Activated naive CD4-positive, alpha-beta T cell treated with Interleukin-2 at 50 U/mL for 16 hours (primary cell): ENCODE data around the gene ABCA2.

Source experiments
- DNase-seq: peaks from one replicate; pipeline ENCODE4 v3.0.0-alpha.2; 2020

The ABCA2 gene

DNA sequence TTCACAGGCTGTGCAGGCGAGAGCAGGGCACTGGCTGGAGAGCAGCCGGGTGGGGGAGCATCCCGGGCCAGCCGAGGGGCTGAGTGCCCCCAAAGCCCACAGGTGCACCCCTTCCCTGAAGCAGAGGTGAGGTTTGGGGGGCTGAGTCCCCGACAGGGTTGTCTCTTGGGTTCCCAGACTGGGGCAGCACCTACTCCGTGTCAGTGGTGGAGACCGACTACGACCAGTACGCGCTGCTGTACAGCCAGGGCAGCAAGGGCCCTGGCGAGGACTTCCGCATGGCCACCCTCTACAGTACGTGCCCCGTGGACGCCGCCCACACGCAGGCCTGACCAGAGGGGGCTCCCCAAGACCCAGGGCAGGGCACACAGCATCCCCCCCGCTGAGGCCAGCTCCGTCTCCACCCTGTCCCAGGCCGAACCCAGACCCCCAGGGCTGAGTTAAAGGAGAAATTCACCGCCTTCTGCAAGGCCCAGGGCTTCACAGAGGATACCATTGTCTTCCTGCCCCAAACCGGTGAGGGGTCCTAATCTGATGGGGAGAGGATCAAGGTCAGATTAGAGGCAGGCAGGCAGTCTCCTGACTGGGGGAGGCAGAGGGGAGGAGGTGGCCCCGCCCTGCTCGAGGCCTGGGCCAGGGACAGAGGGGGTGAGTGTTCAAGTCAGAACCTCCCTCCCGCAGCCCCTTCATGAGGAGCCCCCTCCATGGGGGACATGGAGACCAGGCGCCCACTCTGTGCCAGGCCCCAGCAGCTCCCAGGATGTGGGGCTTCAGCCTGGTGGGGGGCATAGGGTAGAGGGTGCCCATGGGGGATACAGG, 48.1 kb downstream of the ABCA2 start:
- no peak for DNase-seq

DNA sequence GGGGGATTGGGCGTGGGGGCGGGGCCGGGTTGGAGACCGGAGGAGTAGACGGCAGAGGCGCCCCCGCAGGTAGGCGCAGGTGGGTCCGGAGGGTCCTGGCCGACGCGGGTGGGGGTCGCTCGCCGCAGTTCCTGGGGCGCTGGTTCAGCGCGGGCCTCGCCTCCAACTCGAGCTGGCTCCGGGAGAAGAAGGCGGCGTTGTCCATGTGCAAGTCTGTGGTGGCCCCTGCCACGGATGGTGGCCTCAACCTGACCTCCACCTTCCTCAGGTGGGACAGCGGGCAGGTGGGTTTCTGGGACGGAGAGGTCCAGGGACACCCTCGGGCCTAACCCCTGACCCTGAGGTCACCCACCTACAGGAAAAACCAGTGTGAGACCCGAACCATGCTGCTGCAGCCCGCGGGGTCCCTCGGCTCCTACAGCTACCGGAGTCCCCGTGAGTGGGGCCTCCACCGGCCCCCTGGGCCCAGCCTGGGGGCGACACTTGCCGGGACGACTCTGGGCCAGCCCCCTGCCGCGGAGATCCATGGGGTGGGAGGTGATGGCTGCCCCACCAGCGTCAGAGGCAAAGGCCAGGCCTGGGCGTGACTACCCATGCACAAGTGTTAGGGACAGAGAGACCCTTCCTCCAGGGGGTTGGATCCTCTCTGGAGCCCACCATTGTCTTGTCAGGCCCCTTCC, 49.0 kb downstream of the ABCA2 start:
- DNase-seq, result no peak

DNA sequence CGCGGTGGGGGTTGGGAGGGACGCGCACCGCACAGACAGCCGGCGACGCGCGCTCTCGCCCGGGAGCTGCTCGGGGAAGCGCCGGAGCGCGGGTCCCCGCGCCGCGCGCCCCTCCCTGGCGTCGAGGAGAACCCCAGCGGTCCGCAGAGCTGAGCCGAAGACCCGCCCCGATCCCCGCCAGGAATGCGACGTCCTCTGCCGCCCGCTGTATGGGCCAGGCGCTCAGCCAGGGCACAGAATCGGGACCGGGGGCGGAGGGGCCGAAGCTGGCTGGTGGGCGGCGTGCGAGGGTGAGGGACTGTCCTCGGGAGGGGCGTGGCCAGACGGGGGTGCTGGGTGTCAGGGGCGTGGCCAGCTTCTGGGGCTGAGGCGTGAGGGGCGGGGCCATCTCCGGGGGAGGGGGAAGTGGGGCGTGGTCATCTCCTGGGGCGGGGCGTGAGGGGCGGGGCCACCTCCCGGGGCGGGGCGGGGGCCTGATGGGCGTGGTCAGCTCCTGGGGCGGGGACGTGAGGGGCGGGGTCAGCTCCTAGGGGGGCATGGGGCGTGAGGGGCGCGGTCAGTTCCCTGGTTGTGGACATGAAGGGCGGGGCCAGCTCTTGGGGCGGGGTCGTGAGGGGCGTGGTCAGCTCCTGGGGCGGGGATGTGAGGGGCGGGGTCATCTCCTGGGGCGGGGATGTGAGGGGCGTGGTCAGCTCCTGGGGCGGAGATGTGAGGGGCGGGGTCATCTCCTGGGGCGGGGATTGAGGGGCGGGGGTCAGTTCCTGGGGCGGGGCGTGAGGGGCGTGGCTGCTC, 49.8 kb downstream of the ABCA2 start:
- DNase-seq, result peak; percentile 72

- no peak for DNase-seq
These were observed 50.4 kb downstream of the ABCA2 start for GRCh38 chr9:136977649-136978072.

- no peak for DNase-seq
These were observed 50.8 kb downstream of the ABCA2 start, which contains the start of gene PTGDS for GRCh38 chr9:136977223-136977622. Gene PTGDS, plus strand, starts transcription at chr9:136977504. Its CDS starts 75 bp downstream, at chr9:136977579.

- peak; percentile 46 for DNase-seq
These were observed 52.4 kb downstream of the ABCA2 start for GRCh38 chr9:136975644-136976043.

DNA sequence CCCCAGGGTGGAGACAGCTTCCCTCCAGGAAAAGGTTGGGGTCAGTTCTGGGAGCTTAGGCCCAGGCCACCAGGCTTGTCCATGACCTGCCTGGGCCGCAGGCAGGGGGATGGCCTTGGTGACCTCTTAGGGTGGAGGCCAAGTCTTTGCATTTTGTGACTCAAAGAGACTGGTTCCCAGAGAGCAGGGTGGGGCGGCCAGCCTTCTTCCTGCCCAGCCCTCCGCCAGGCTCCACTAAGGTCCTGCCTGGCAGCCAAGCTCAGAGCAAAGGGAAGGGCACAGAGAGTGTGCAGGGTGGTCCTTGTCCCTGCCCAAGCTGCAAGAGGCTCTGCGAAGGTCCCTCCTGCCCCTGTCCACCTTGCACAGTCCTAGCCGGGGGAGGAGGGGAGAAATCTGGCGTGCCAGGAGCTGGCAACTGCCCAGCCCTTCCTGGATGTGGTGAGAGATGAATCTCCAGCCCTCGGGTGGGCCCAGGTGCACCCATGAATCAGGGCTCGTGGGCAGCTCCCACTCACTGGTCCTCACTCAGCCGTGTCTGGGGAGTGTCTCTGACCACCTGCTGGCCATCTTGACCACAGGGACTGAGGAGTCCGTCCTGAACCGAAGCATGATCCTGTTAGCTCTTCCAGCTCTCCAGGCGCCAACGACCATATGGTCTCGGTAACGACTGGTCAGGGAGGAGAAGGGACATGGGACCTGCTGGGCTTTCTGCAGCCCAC, 53.1 kb downstream of the ABCA2 start:
- DNase-seq, result no peak

DNA sequence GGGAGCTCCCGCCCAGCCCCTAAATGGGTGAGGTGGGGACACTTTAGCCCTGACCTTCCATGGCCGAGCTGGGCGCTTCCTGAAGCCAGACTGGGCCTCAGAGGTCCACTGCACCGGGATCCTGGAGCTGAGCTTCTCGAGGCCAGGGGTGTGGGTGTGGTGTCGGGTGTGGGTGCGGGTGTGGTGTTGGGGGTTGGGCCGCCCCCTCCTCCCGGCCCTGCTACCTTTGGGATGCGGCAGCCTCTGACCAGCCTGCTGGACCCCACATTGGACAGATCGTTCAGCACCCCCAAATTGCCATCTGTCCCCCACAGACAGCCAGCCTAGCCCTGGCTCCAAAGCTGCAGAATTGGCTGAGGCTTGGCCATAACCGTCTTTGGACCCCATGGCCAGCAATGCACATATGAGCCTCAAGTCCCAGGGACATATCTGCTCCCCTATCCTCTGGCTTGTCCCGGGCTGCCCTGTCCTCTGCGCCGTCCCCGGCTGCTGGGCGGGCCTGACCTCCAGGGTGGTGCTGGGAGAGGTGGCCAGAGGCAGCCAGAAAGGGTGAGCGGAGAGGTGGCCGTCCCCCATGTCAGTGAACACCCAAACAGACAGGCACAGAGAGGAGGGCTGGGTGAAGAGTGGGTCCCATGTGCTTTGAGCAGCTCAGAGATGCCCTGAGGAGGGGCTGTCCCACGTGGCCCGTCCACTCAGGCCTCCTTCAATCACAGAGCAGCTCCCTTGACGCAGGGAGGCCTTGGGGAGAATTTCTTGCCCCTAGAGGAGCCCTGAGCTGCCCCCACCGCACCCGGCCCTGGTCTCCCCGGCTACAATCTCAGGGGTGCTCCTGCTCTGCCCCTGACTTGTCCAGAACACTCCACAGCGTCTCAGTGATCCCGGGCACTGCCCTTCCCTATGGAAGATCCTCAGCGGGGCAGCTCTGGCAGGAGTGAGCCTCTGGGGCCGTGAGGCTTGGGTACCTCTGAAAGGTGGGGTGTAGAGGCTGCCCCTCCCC, 54.1 kb downstream of the ABCA2 start:
- no peak for DNase-seq

DNA sequence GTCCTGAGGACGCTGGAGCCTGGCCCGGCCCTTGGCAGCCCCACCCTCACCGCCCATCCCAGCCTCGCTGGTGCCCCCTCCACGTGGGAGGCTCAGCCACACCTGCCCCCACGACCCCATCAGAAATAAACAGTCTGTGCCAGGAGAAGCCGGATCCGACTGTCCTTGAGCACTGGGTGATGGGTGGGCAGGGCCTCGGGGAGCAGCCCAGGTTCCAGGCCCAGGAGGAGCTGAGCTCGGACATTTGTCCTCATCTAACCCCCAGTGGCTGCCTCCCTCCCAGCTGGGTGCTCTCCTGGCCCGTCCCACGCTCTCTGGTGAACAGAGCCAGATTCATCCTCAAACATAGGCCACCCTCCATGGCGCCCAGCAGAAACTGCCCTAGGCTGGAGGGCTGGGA, 55.3 kb downstream of the ABCA2 start:
- DNase-seq, result no peak

- no peak for DNase-seq
These were observed 55.7 kb downstream of the ABCA2 start for GRCh38 chr9:136972335-136972734.

DNA sequence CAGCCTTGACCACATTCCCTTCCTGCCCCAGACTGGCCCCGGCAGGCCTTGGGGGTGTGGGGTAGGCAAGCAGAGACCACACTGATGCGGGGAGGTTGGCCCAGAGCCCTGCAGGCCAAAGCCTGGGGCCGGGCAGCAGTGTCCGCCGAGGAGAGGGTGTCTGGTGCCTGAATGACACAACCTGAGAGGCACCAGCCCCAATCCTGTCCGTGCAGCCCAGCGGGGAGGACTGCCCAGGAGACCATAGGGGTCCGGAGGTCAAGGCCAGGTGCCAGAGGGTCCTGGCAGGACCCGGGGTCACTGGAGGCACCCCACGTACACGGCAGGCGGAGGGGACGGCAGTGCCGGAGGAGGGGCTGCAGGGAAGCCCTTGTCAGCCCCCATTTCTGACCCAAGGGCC, 56.3 kb downstream of the ABCA2 start:
- DNase-seq, result no peak

DNA sequence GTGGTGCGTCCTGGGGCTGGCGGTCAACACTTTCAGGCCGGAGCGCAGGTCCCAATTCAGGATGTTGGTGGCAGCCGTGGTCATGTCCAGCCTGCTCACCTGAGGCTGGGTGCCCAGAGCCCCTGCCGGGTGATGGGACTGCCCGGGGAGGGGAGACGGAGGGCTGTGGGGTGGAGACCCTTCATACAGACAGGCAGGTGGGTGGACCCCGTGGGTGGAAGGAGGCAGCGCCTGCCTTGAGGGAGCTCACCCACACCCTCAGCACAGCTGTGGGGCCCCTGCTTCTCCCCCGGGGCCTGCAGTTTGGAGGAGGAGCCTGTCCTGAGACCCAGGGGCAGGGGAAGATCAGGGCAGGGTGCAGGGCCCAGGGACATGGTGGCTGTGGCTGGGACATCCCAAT, 57.7 kb downstream of the ABCA2 start:
- DNase-seq, result no peak

DNA sequence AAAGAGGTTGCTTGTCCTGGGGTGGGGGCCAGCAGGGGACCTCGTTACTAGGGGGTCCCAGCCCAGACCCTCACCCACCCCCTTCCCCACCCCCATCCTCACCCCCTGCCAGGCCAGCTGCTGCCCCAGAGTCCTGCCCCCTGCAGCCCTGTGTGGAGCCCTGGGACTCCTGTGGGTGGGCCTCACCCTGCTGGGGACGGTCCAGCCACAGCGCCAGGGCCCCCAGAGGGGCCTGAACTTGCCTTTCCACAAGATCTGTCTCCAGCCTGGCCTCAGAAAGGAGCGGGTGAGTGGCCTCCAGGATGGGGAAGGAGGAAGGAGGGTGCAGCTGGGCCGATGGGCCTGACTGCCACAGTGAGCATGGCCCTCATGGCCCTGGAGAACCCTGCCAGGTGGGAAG, 58.3 kb downstream of the ABCA2 start:
- no peak for DNase-seq

DNA sequence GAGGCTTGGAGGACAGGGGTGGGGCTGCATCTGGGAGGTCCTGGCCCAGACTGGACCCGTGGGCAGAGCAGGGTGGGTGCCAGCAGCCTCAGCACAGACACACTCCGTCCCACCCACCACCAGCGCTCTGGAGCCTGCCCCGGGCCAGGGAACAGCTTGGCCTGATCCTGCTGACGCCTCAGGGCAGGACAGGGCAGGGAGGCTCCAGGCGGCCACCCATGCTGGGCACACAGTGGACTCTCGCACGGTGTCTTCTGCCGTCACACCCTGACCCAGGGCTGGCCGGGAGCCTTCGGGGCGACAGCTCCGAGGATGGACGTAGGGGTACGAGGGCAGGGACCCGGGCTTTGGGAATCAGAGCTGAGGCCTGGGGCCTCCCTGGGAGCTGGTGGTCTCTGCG, 58.9 kb downstream of the ABCA2 start:
- DNase-seq, result no peak

DNA sequence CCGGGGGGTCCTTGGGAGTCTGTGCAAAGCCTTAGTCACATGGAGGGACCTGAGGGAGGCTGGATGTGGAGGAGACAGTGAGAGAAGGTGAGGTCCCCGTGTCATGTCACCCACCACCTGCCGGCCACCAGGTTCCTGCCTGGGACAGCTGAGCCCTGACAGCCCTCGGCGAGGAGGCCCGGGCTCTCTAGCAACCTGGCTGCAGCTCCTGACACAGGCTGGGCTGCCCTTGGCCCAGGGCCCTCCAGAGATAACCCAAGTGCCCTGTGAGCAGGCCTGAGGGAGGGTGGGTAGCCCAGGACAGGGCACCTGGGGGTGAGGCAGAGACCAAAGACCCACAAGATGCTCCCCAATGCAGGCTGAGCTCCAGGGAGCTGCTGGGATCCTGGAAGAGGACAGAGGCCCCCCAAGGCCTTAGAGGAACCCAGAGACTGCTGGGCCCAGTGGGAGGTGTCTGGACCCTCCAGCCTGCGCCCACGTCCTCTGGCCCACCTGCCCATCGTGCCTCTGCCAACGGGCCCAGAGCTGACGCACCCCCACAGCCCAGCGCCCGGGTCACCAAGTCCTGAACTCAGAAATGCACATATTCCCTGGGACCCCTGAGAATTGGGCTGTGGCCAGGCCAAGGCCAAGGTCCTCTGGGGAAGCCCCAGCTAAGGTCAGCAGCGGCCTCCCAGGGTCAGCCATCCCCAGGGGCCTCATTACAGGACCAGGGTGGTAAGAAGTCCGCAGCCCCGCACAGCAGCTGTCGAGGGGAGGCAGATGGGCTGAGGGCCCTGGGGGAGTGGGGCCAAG, 59.5 kb downstream of the ABCA2 start:
- no peak for DNase-seq

DNA sequence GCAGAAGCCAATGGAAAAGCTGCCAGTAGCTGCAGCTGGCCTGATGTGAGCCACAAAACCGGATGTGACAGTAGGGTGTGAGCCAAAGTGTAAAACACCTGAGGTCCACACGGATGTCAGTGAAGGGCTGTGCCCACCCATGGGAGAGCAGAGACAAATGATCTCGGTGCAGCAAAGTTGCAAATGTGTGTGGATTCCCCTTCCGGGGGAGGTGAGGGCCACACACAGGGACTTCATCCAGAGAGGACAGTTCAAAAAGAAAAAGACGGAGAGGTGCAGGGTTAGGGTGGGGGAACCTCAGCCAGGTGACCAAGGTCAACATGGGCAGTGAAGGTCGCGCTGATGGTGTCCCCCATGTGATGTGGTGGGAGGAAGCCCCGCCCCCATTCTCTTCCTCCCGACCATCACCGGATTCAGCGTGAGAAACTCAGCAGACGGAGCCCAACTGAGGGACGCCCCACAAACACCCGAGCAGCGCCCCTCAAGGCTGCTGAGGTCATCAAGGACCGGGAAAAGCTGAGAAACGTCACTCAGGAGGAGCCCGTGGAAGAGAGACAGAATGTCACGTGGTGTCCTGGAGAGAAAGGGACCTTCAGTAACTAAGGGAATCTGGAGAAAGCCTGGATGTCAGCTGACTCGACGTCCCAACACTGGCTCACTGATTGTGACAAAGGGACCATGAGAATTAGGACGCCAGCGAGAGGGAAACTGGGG, 62.1 kb downstream of the ABCA2 start:
- peak; percentile 34 for DNase-seq

DNA sequence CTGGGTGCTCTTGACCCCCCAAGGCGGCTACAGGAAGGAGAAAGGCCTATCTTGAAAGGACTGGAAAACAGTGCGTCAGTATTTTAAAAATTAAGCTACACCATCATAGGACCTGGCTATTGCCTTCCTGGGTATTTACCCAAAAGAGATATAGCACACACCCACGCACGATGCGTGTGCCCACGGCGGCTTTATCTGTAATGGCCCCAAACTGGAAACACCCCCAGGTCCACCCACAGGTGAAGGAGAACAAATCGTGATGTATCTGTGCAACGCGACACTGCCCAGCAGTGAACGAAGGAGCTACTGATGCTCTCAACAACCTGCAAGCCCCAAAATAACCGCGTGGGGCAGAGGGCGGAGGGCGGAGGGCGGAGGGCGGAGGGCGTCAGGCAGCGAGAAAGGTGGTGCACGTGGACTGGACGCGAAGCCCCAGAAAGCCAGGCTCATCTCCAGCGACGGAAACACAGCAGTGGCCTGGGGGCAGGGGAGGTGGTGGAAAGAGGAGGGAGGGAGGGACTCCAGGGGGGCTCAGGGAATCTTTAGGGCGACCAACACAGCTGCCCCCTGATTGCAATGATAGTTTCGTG, 63.1 kb downstream of the ABCA2 start:
- no peak for DNase-seq

DNA sequence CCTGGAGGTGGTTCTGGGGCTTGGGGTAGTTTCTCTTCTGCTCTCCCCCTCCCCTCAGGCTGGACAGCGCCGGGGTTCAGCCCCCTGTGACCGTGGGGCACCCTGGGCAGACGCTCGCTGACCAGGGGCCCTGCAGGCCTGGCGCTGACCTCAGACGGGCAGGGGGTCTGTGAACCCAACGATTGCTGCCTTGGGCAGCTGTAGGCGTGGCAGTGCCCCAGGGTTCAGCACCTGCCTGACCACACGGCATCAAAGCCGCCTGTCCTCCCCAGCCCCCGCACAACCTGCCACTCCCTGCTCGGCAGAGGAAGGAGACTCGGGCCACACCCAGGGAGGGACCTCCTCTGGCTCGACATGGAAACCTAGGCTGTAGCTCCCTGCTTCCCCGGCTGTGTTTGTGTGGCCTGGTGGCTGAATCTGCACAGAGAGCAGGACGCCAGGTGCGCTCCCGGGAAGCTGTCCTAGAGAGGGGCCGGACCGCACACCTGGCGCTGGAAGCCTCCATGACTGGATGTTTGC, 63.8 kb downstream of the ABCA2 start:
- DNase-seq, result no peak

DNA sequence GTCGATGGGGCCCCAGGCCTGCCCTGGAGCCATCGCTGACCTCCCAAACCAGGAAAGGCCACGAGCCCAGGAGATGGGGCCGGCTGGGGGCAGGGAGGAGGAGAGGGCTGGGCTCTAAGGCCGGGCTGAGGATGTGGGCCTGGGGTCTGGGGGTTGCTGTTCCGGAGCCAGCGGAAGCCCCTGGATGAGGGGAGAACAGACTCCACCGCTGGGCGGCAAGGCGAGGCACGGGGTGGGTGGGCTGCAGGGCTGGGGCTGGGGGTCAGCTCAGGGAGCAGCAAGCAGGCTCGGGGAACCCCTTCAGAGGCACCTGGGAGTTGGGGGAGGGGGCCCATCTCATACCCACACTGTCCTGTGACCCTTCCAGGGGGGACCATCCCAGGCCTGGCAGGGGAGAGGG, 64.3 kb downstream of the ABCA2 start:
- no peak for DNase-seq
